ENCODE data around the gene ZBTB20. TPM values are rescaled to one million over a fixed set of nuclear protein-coding genes. Genes with fewer than 3 reads are reported as not detected.
"Not testable (repeated sequence)": the region's sequence is repeated elsewhere in the genome, so short reads cannot be mapped to it uniquely, and the experiment has no call there.

Gene ZBTB20
- total and polyA plus RNA-seq, 4 donors: 0.88 to 83.2 (median 20.4) TPM

DNA sequence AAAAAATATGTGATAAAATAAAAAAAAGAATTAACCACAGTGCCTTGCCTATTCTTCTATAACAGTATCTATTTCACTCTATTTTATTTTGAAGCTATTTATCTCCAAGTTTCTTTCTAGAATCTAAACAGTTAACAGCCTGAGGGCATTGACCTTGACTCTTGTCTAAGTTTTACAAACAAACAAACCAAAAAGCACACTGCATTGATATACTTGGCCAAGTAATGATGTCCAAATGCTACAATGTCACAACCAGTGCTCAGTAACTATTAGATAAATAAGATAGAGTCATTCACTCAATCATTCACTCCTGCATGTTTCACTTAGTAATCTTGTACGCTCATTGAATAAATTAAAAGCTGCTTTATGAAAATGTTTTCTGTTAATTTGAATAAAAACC lies 466.8 kb downstream of the ZBTB20 start:
- Histone ChIP-seq H3K4me3 (ENCODE audit: low read depth in 1 of 3, low read length in 3 of 3) (peak overlapping the region in 1 of 3 donors; percentile 23), H3K36me3 (ENCODE audit: control insufficient read depth in 4 of 4, insufficient read depth in 3 of 4, low read depth in 1 of 4, low read length in 3 of 4) (no peaks in the 10 kb centered on the region), H3K27ac (ENCODE audit: low read depth in 1 of 2, low read length in 2 of 2) (peak overlapping the region in 1 of 2 donors; percentile 72), H3K4me1 (ENCODE audit: control insufficient read depth in 4 of 4, insufficient read depth in 4 of 4, low read length in 3 of 4) (peaks cover 3 to 9% (median 7%) of the 10 kb centered on the region in 4 donors), H3K27me3 (ENCODE audit: control insufficient read depth in 4 of 4, insufficient read depth in 4 of 4, low read length in 3 of 4) (no peaks in the 10 kb centered on the region), H3K9me3 (ENCODE audit: control insufficient read depth in 4 of 4, low read length in 3 of 4) (no peaks in the 10 kb centered on the region), H3K9ac (ENCODE audit: low read depth in 1 of 2, low read length in 2 of 2) (no peak overlapping the region)
- TF ChIP-seq HNF4A (conservative IDR thresholded peaks at IDR 0.05): peak; percentile 68 to 83
- TF ChIP-seq, protein P1, sequence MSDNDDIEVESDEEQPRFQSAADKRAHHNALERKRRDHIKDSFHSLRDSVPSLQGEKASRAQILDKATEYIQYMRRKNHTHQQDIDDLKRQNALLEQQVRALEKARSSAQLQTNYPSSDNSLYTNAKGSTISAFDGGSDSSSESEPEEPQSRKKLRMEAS (IDR thresholded peaks at IDR 0.05): peak; percentile 67
- TF ChIP-seq, protein P2, sequence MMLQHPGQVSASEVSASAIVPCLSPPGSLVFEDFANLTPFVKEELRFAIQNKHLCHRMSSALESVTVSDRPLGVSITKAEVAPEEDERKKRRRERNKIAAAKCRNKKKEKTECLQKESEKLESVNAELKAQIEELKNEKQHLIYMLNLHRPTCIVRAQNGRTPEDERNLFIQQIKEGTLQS (IDR thresholded peaks at IDR 0.05): no peak
- TF ChIP-seq EGR1 (IDR thresholded peaks at IDR 0.05; ENCODE audit: low read depth in 2 of 2): peak in 1 of 2 donors; percentile 47
- peak; percentile 53 to 60 for TF ChIP-seq RAD21 (IDR thresholded peaks at IDR 0.05)
- TF ChIP-seq NR2F2 (IDR thresholded peaks at IDR 0.05): no peak
- TF ChIP-seq, protein P3, sequence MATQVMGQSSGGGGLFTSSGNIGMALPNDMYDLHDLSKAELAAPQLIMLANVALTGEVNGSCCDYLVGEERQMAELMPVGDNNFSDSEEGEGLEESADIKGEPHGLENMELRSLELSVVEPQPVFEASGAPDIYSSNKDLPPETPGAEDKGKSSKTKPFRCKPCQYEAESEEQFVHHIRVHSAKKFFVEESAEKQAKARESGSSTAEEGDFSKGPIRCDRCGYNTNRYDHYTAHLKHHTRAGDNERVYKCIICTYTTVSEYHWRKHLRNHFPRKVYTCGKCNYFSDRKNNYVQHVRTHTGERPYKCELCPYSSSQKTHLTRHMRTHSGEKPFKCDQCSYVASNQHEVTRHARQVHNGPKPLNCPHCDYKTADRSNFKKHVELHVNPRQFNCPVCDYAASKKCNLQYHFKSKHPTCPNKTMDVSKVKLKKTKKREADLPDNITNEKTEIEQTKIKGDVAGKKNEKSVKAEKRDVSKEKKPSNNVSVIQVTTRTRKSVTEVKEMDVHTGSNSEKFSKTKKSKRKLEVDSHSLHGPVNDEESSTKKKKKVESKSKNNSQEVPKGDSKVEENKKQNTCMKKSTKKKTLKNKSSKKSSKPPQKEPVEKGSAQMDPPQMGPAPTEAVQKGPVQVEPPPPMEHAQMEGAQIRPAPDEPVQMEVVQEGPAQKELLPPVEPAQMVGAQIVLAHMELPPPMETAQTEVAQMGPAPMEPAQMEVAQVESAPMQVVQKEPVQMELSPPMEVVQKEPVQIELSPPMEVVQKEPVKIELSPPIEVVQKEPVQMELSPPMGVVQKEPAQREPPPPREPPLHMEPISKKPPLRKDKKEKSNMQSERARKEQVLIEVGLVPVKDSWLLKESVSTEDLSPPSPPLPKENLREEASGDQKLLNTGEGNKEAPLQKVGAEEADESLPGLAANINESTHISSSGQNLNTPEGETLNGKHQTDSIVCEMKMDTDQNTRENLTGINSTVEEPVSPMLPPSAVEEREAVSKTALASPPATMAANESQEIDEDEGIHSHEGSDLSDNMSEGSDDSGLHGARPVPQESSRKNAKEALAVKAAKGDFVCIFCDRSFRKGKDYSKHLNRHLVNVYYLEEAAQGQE (IDR thresholded peaks at IDR 0.05): no peak
- peak; percentile 83 for TF ChIP-seq FOXA2 (IDR thresholded peaks at IDR 0.05)
- TF ChIP-seq FOXA1 (IDR thresholded peaks at IDR 0.05): peak; percentile 65
- peak; percentile 94 to 95 for TF ChIP-seq RXRA (IDR thresholded peaks at IDR 0.05)
- TF ChIP-seq SP1 (IDR thresholded peaks at IDR 0.05): peak; percentile 51
- peak; percentile 52 for TF ChIP-seq YY1 (IDR thresholded peaks at IDR 0.05)
- TF ChIP-seq JUND (IDR thresholded peaks at IDR 0.05): peak in 1 of 2 donors; percentile 85
- TF ChIP-seq, protein P4, sequence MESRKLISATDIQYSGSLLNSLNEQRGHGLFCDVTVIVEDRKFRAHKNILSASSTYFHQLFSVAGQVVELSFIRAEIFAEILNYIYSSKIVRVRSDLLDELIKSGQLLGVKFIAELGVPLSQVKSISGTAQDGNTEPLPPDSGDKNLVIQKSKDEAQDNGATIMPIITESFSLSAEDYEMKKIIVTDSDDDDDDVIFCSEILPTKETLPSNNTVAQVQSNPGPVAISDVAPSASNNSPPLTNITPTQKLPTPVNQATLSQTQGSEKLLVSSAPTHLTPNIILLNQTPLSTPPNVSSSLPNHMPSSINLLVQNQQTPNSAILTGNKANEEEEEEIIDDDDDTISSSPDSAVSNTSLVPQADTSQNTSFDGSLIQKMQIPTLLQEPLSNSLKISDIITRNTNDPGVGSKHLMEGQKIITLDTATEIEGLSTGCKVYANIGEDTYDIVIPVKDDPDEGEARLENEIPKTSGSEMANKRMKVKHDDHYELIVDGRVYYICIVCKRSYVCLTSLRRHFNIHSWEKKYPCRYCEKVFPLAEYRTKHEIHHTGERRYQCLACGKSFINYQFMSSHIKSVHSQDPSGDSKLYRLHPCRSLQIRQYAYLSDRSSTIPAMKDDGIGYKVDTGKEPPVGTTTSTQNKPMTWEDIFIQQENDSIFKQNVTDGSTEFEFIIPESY (IDR thresholded peaks at IDR 0.05): peak; percentile 78
- no peak for DNase-seq (ENCODE audit: low spot score)
- 39% methylated on average over 1 of the region's 1 CpG for WGBS

DNA sequence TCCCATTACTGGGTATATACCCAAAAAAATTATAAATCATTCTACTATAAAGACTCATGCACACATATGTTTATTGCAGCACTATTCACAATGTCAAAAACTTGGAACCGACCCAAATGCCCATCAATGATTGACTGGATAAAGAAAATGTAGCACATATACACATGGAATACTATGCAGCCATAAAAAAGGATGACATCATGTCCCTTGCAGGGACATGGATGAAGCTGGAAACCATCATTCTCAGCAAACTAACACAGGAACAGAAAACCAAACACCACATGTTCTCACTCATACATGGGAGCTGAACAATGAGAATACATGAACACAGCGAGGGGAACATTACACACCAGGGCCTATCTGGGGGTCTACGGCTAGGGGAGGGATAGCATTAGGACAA lies 467.3 kb downstream of the ZBTB20 start:
- H3K27me3 ChIP-seq (ENCODE audit: control insufficient read depth in 4 of 4, insufficient read depth in 4 of 4, low read length in 3 of 4); H3K4me3 ChIP-seq (ENCODE audit: low read depth in 1 of 3, low read length in 3 of 3); H3K4me1 ChIP-seq (ENCODE audit: control insufficient read depth in 4 of 4, insufficient read depth in 4 of 4, low read length in 3 of 4); DNase-seq (ENCODE audit: low spot score); H3K9me3 ChIP-seq (ENCODE audit: control insufficient read depth in 4 of 4, low read length in 3 of 4); H3K36me3 ChIP-seq (ENCODE audit: control insufficient read depth in 4 of 4, insufficient read depth in 3 of 4, low read depth in 1 of 4, low read length in 3 of 4); H3K27ac ChIP-seq (ENCODE audit: low read depth in 1 of 2, low read length in 2 of 2); H3K9ac ChIP-seq (ENCODE audit: low read depth in 1 of 2, low read length in 2 of 2): not testable (repeated sequence)
- 93% methylated on average over 3 of the region's 3 CpGs for WGBS

Measured in liver (tissue), 9 donors.